GM18870 (cell line): ENCODE results near the gene ABHD2.
A peak's percentile ranks its signal among the peaks of the same experiment; 100 is the strongest.
"Not testable (repeated sequence)": the region's sequence is repeated elsewhere in the genome, so short reads cannot be mapped to it uniquely, and the experiment has no call there.

Experiments used
- ATAC-seq: cut with Tn5 transposase; IDR thresholded peaks from one replicate; pipeline ENCODE4 v1.9.1; 2021; ENCODE audit warnings: moderate library complexity; ENCODE audit not compliant: unreplicated experiment

The ABHD2 gene

GRCh38 chr15:89118481-89118989 is 30.3 kb downstream of the ABHD2 start:
- no peak for ATAC-seq

- ATAC-seq: no peak
These were observed 31.5 kb downstream of the ABHD2 start for GRCh38 chr15:89119489-89120478.

GRCh38 chr15:89120479-89121000 is 32.3 kb downstream of the ABHD2 start:
- not testable (repeated sequence) for ATAC-seq

GRCh38 chr15:89121414-89121813 is 33.2 kb downstream of the ABHD2 start:
- ATAC-seq: no peak

GRCh38 chr15:89122505-89123180 is 34.4 kb downstream of the ABHD2 start:
- no peak for ATAC-seq

GRCh38 chr15:89123181-89123525 is 34.9 kb downstream of the ABHD2 start:
- ATAC-seq: no peak

GRCh38 chr15:89125088-89125826 is 37.0 kb downstream of the ABHD2 start:
- ATAC-seq: no peak

- no peak for ATAC-seq
These were observed 37.8 kb downstream of the ABHD2 start for GRCh38 chr15:89126009-89126408.

GRCh38 chr15:89127054-89127702 is 38.9 kb downstream of the ABHD2 start:
- no peak for ATAC-seq

- ATAC-seq: no peak
These were observed 40.3 kb downstream of the ABHD2 start for GRCh38 chr15:89128320-89129122.

- no peak for ATAC-seq
These were observed 41.0 kb downstream of the ABHD2 start for GRCh38 chr15:89129123-89129815.

- ATAC-seq: no peak
These were observed 41.5 kb downstream of the ABHD2 start for GRCh38 chr15:89129816-89130134.

GRCh38 chr15:89130201-89130600 is 41.9 kb downstream of the ABHD2 start:
- ATAC-seq: peak; percentile 68

- ATAC-seq: no peak
These were observed 43.5 kb downstream of the ABHD2 start for GRCh38 chr15:89131731-89132130.

GRCh38 chr15:89132611-89133507 is 44.6 kb downstream of the ABHD2 start:
- ATAC-seq: no peak

GRCh38 chr15:89135387-89136077 is 47.3 kb downstream of the ABHD2 start:
- not testable (repeated sequence) for ATAC-seq

- no peak for ATAC-seq
These were observed 48.0 kb downstream of the ABHD2 start for GRCh38 chr15:89136078-89136806.
